H1 (cell line): ENCODE measurements around the gene CERS3.

Experiments
- EZH2 ChIP-seq: fragments of 200-600 bp; sonication (generic); IDR thresholded peaks from 2 replicates; pipeline ENCODE4 v1.7.1; 2012; ENCODE audit warnings: low read depth, mild to moderate bottlenecking, moderate library complexity, low read length, inconsistent platforms; ENCODE audit not compliant: severe bottlenecking
- YY1 ChIP-seq: IDR thresholded peaks from 2 replicates; pipeline ENCODE4 v1.6.1; 2011; ENCODE audit warnings: low read depth, mild to moderate bottlenecking, low read length
- TF ChIP-seq, protein P1 (sequence below), 3 experiments: IDR thresholded peaks; 1 replicate in 2 of 3; 2 replicates in 1 of 3; pipeline versions ENCODE4 v1.5.1 to v1.6.1; 2011; ENCODE audit warnings: low read length in 3 of 3, mild to moderate bottlenecking in 3 of 3, inconsistent platforms in 2 of 3, low read depth in 1 of 3, moderate library complexity in 1 of 3; ENCODE audit not compliant: insufficient read depth in 1 of 3; ENCODE audit errors: control extremely low read depth in 1 of 3

DNA sequence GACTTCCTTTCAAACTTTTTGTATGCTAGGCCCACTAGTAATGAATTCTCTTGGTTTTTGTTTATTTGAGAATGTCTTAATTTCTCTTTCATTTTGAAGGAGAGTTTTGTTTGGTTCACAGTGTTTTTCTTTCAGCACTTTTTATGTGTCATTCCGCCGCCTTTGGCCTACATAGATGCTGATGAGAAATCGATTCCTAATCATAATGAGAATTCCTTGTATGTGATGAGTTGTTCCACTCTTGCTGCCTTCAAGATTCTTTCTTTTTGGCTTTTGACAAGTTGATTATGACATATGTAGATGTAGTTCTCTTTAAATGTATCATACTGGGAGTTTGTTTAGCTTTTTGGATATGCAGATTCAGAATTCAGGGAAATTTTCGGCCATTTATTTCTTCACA lies 35.5 kb downstream of the CERS3 start:
- TF ChIP-seq, protein P1, sequence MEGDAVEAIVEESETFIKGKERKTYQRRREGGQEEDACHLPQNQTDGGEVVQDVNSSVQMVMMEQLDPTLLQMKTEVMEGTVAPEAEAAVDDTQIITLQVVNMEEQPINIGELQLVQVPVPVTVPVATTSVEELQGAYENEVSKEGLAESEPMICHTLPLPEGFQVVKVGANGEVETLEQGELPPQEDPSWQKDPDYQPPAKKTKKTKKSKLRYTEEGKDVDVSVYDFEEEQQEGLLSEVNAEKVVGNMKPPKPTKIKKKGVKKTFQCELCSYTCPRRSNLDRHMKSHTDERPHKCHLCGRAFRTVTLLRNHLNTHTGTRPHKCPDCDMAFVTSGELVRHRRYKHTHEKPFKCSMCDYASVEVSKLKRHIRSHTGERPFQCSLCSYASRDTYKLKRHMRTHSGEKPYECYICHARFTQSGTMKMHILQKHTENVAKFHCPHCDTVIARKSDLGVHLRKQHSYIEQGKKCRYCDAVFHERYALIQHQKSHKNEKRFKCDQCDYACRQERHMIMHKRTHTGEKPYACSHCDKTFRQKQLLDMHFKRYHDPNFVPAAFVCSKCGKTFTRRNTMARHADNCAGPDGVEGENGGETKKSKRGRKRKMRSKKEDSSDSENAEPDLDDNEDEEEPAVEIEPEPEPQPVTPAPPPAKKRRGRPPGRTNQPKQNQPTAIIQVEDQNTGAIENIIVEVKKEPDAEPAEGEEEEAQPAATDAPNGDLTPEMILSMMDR (IDR thresholded peaks at IDR 0.05; ENCODE audit: control extremely low read depth in 1 of 3, insufficient read depth in 1 of 3, low read depth in 1 of 3, low read length in 3 of 3) = no peak
- TF ChIP-seq EZH2 = no peak
- TF ChIP-seq YY1 = no peak
